AG08395 (cell line): ENCODE results near the gene DIDO1.
"Not testable (repeated sequence)": the region's sequence is repeated elsewhere in the genome, so short reads cannot be mapped to it uniquely, and the experiment has no call there.

Source experiments
- DNase-seq: peaks from one replicate; pipeline ENCODE4 v3.0.0; 2012; ENCODE audit warnings: mixed read lengths, low spot score

The DIDO1 gene

GRCh38 chr20:62855120-62855519 lies 71.2 kb downstream of the DIDO1 start:
- no peak for DNase-seq

- no peak for DNase-seq
Measured at GRCh38 chr20:62854121-62854520, 72.2 kb downstream of the DIDO1 start.

GRCh38 chr20:62853304-62853703 lies 73.0 kb downstream of the DIDO1 start:
- not testable (repeated sequence) for DNase-seq

GRCh38 chr20:62852841-62853240 lies 73.5 kb downstream of the DIDO1 start:
- no peak for DNase-seq

- DNase-seq = no peak
Measured at GRCh38 chr20:62852196-62852595, 74.1 kb downstream of the DIDO1 start.

- no peak for DNase-seq
Measured at GRCh38 chr20:62850333-62850974, 75.9 kb downstream of the DIDO1 start.

GRCh38 chr20:62849431-62849830 lies 76.9 kb downstream of the DIDO1 start:
- no peak for DNase-seq

GRCh38 chr20:62848917-62849316 lies 77.4 kb downstream of the DIDO1 start:
- not testable (repeated sequence) for DNase-seq

- no peak for DNase-seq
Measured at GRCh38 chr20:62846166-62846890, 80.0 kb downstream of the DIDO1 start.

GRCh38 chr20:62845416-62846160 lies 80.7 kb downstream of the DIDO1 start:
- no peak for DNase-seq

GRCh38 chr20:62844182-62844581 lies 82.1 kb downstream of the DIDO1 start:
- no peak for DNase-seq

- DNase-seq = no peak
Measured at GRCh38 chr20:62843656-62844055, 82.6 kb downstream of the DIDO1 start.

- DNase-seq = no peak
Measured at GRCh38 chr20:62841705-62842212, 84.5 kb downstream of the DIDO1 start.

GRCh38 chr20:62840244-62841197 lies 85.8 kb downstream of the DIDO1 start:
- DNase-seq = no peak

GRCh38 chr20:62839816-62840215 lies 86.5 kb downstream of the DIDO1 start:
- no peak for DNase-seq

GRCh38 chr20:62839261-62839660 lies 87.0 kb downstream of the DIDO1 start:
- no peak for DNase-seq

GRCh38 chr20:62838128-62838891 lies 88.0 kb downstream of the DIDO1 start:
- peak; percentile 34 for DNase-seq

GRCh38 chr20:62837790-62838127 lies 88.5 kb downstream of the DIDO1 start:
- no peak for DNase-seq

- no peak for DNase-seq
Measured at GRCh38 chr20:62836967-62837490, 89.3 kb downstream of the DIDO1 start.

GRCh38 chr20:62835931-62836861 lies 90.1 kb downstream of the DIDO1 start:
- no peak for DNase-seq
